ENCODE data around the gene PAK4.

DNA sequence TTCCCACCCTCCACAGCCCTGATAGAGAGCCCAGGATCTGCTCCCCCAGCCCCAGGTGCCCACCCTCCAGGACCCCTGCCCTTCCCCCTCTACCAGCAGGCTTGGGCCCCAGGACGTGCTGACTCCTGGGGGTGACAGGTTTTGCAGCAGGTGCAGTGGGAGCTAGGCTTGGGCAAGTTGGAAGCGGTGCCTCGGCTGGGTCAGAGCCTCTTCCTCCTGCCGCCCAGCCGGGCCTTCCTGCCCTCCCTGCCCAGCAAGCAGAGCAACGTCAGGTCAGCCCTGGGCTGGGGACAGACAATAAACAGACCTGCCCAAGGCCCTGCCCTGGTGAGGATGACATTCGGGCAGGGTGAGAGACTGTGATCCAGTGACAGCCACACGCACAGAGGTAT lies 62.0 kb downstream of the PAK4 start:
- TF ChIP-seq, protein P1, sequence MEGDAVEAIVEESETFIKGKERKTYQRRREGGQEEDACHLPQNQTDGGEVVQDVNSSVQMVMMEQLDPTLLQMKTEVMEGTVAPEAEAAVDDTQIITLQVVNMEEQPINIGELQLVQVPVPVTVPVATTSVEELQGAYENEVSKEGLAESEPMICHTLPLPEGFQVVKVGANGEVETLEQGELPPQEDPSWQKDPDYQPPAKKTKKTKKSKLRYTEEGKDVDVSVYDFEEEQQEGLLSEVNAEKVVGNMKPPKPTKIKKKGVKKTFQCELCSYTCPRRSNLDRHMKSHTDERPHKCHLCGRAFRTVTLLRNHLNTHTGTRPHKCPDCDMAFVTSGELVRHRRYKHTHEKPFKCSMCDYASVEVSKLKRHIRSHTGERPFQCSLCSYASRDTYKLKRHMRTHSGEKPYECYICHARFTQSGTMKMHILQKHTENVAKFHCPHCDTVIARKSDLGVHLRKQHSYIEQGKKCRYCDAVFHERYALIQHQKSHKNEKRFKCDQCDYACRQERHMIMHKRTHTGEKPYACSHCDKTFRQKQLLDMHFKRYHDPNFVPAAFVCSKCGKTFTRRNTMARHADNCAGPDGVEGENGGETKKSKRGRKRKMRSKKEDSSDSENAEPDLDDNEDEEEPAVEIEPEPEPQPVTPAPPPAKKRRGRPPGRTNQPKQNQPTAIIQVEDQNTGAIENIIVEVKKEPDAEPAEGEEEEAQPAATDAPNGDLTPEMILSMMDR (IDR thresholded peaks at IDR 0.05) = peak in 2 of 6 experiments; percentile 14 to 22
- TF ChIP-seq POLR2A (IDR thresholded peaks at IDR 0.05) = no peak
